IMR-90 (cell line): Measurements from ENCODE around the gene SCRG1. TPM values are rescaled to one million over a fixed set of nuclear protein-coding genes. Genes with fewer than 3 reads are reported as not detected.

Experiments used
- ATAC-seq: fragments of 200-7000 bp; cut with Tn5 transposase; 2 replicates; pipeline ENCODE4 v1.9.1; 2020; ENCODE audit warnings: low read depth, mild to moderate bottlenecking, moderate library complexity
- BruUV-seq: library from RNA; stranded (reverse); fragments of 400-500 nt; replicated peaks from 2 replicates; lab custom pipeline; 2021; lab: Mats Ljungman, UMichigan
- CTCF ChIA-PET: fragments of 300-600 bp; formaldehyde crosslinking; extraction: SDS; loops from one replicate; lab custom pipeline; 2021; ENCODE audit warnings: antibody characterized with exemption; lab: Yijun Ruan, JAX
- POLR2A ChIA-PET: fragments of 300-600 bp; sonication (Branson Sonifier 250); formaldehyde crosslinking; loops from one replicate; lab custom pipeline; 2022; ENCODE audit warnings: antibody characterized with exemption; ENCODE audit not compliant: unreplicated experiment; lab: Charles Lee
- DNase-seq: peaks from one replicate; pipeline ENCODE4 v3.0.0; 2013
- H2AFZ ChIP-seq: replicated peaks from 2 replicates; pipeline ENCODE3; 2013; ENCODE audit warnings: low read length, mild to moderate bottlenecking; ENCODE audit not compliant: poor library complexity
- H2AK5ac ChIP-seq: 2 replicates; pipeline ENCODE4 v1.6.1; 2013; ENCODE audit warnings: low read depth, low read length, inconsistent platforms
- H2AK9ac ChIP-seq: replicated peaks from 2 replicates; pipeline ENCODE3; 2013; ENCODE audit warnings: mild to moderate bottlenecking, low read depth, low read length, moderate library complexity; ENCODE audit not compliant: poor library complexity
- H2BK120ac ChIP-seq: 2 replicates; pipeline ENCODE4 v1.6.1; 2013; ENCODE audit warnings: low read depth, low read length, inconsistent platforms
- H2BK15ac ChIP-seq: 3 replicates; pipeline ENCODE4 v1.6.1; 2013; ENCODE audit warnings: low read depth, low read length, inconsistent platforms
- H2BK20ac ChIP-seq: 2 replicates; pipeline ENCODE4 v1.6.1; 2013; ENCODE audit warnings: low read depth, mild to moderate bottlenecking, inconsistent platforms, low read length, moderate library complexity
- H2BK5ac ChIP-seq: 2 replicates; pipeline ENCODE4 v1.6.1; 2013; ENCODE audit warnings: mild to moderate bottlenecking, low read depth, low read length, inconsistent platforms; ENCODE audit not compliant: poor library complexity, severe bottlenecking
- H3K14ac ChIP-seq: replicated peaks from 2 replicates; pipeline ENCODE4 v1.6.1; 2013; ENCODE audit warnings: low read depth, low read length, inconsistent platforms
- H3K18ac ChIP-seq: 2 replicates; pipeline ENCODE4 v1.6.1; 2013; ENCODE audit warnings: low read depth, low read length, control low read depth
- H3K23ac ChIP-seq: 2 replicates; pipeline ENCODE4 v1.6.1; 2013; ENCODE audit warnings: low read depth, low read length, inconsistent platforms
- H3K27ac ChIP-seq: 2 replicates; pipeline ENCODE4 v1.5.1; 2013; ENCODE audit warnings: mild to moderate bottlenecking, control low read depth, low read length; ENCODE audit not compliant: insufficient read depth
- H3K27me3 ChIP-seq: 2 replicates; pipeline ENCODE4 v1.6.1; 2013; ENCODE audit warnings: low read length; ENCODE audit not compliant: control insufficient read depth, insufficient read depth
- H3K36me3 ChIP-seq: 2 replicates; pipeline ENCODE4 v1.6.1; 2013; ENCODE audit warnings: low read length, mixed read lengths; ENCODE audit not compliant: control insufficient read depth, insufficient read depth
- H3K4ac ChIP-seq: 2 replicates; pipeline ENCODE4 v1.6.1; 2013; ENCODE audit warnings: low read depth, low read length, inconsistent platforms
- H3K4me1 ChIP-seq: 2 replicates; pipeline ENCODE4 v1.6.1; 2013; ENCODE audit warnings: low read length, mixed read lengths; ENCODE audit not compliant: control insufficient read depth, insufficient read depth
- H3K4me2 ChIP-seq: 2 replicates; pipeline ENCODE4 v1.6.1; 2013; ENCODE audit warnings: low read depth, mild to moderate bottlenecking, control low read depth, low read length, moderate library complexity
- H3K4me3 ChIP-seq: 2 replicates; pipeline ENCODE4 v1.5.1; 2013; ENCODE audit warnings: low read depth, mild to moderate bottlenecking, control low read depth, low read length, moderate library complexity; ENCODE audit not compliant: insufficient read depth
- H3K56ac ChIP-seq: 2 replicates; pipeline ENCODE4 v1.6.1; 2013; ENCODE audit warnings: low read length, inconsistent platforms; ENCODE audit not compliant: insufficient read depth; ENCODE audit errors: extremely low read depth
- H3K79me1 ChIP-seq, 2 experiments: 2 replicates each; pipeline ENCODE4 v1.6.1; 2013; ENCODE audit warnings: low read length in 2 of 2, inconsistent platforms in 1 of 2, low read depth in 1 of 2
- H3K9ac ChIP-seq: 2 replicates; pipeline ENCODE4 v1.6.1; 2013; ENCODE audit warnings: low read depth, low read length, control low read depth
- H3K9me1 ChIP-seq: 2 replicates; pipeline ENCODE4 v1.6.1; 2013; ENCODE audit warnings: low read length, inconsistent platforms; ENCODE audit not compliant: insufficient read depth
- H3K9me3 ChIP-seq: 2 replicates; pipeline ENCODE4 v1.6.1; 2013; ENCODE audit warnings: low read length; ENCODE audit not compliant: control insufficient read depth, insufficient read depth
- H4K20me1 ChIP-seq: 2 replicates; pipeline ENCODE4 v1.6.1; 2013; ENCODE audit warnings: low read length, inconsistent platforms; ENCODE audit not compliant: insufficient read depth
- H4K5ac ChIP-seq: 2 replicates; pipeline ENCODE4 v1.6.1; 2013; ENCODE audit warnings: mild to moderate bottlenecking, low read depth, low read length, control low read depth
- H4K8ac ChIP-seq, 2 experiments: 2 replicates each; pipeline ENCODE4 v1.6.1; 2013; ENCODE audit warnings: low read depth in 2 of 2, low read length in 2 of 2, control low read depth in 1 of 2, inconsistent platforms in 1 of 2
- H4K91ac ChIP-seq: 2 replicates; pipeline ENCODE4 v1.6.1; 2013; ENCODE audit warnings: low read depth, low read length, inconsistent platforms; ENCODE audit not compliant: insufficient read depth
- BHLHE40 ChIP-seq: fragments of 150-350 bp; IDR thresholded peaks from 2 replicates; pipeline ENCODE4 v1.6.1; 2016; ENCODE audit warnings: mild to moderate bottlenecking, low read depth, low read length
- CHD1 ChIP-seq: IDR thresholded peaks from 2 replicates; pipeline ENCODE4 v1.6.1; 2012; ENCODE audit warnings: low read depth, low read length, improper control_type of control experiment
- FOS ChIP-seq: fragments of 150-350 bp; IDR thresholded peaks from 2 replicates; pipeline ENCODE4 v1.6.1; 2016; ENCODE audit warnings: low read depth, low read length
- MAFK ChIP-seq: IDR thresholded peaks from 2 replicates; pipeline ENCODE4 v1.6.1; 2012; ENCODE audit warnings: low read depth, low read length, improper control_type of control experiment
- MAZ ChIP-seq: IDR thresholded peaks from 2 replicates; pipeline ENCODE4 v1.6.1; 2012; ENCODE audit warnings: low read depth, mild to moderate bottlenecking, low read length, improper control_type of control experiment, moderate library complexity, borderline replicate concordance
- MXI1 ChIP-seq: IDR thresholded peaks from 2 replicates; pipeline ENCODE4 v1.6.1; 2012; ENCODE audit warnings: low read depth, mild to moderate bottlenecking, low read length, moderate library complexity, borderline replicate concordance
- NFE2L2 ChIP-seq: fragments of 150-350 bp; IDR thresholded peaks from 2 replicates; pipeline ENCODE4 v1.6.1; 2016; ENCODE audit warnings: low read depth, mild to moderate bottlenecking, low read length
- RFX5 ChIP-seq: IDR thresholded peaks from 2 replicates; pipeline ENCODE4 v1.8.0; 2012; ENCODE audit warnings: low read depth, mild to moderate bottlenecking, low read length, moderate library complexity
- SMC3 ChIP-seq: fragments of 150-350 bp; IDR thresholded peaks from 2 replicates; pipeline ENCODE4 v1.6.1; 2016; ENCODE audit warnings: low read depth, mild to moderate bottlenecking, antibody characterized with exemption, low read length, moderate library complexity
- WGBS, 2 experiments: methylation state at CpG; one replicate each; pipeline versions ENCODE4 v1.1.5 to v1.1.7; 2013; ENCODE audit warnings: missing lambda C conversion rate in 2 of 2; ENCODE audit not compliant: insufficient read length in 1 of 2; ENCODE audit errors: extremely low coverage in 2 of 2; 5-methylcytosine and 5-hydroxymethylcytosine counted together
- dilution Hi-C: fragments of 300-500 bp; cut with HindIII; formaldehyde crosslinking; loops from one replicate; pipeline ENCODE4 v1.14.3; 2018; ENCODE audit warnings: low sequenced_read_pairs; ENCODE audit not compliant: unreplicated experiment
- in situ Hi-C: fragments of 300-500 bp; cut with MboI; formaldehyde crosslinking; loops from 3 replicates; pipeline ENCODE4 v1.14.3; 2019; ENCODE audit warnings: low sequenced_read_pairs, inconsistent platforms, mixed read lengths
- intact Hi-C: fragments of 100-400 bp; cut with micrococcal nuclease; formaldehyde crosslinking; loops from 2 replicates; pipeline ENCODE4 v1.10.0; 2022
- polyA plus RNA-seq, 3 experiments: library from polyadenylated mRNA; depleted of rRNA; stranded (reverse); fragments of >200 nt; gene quantifications; 2 replicates each; pipeline ENCODE4 v1.2.3, GENCODE V29; 2012; ENCODE audit warnings: low replicate concordance in 1 of 3
- total RNA-seq: library from RNA; depleted of rRNA; stranded (reverse); fragments of >200 nt; gene quantifications from 2 replicates; pipeline ENCODE4 v1.2.3, GENCODE V29; 2012
- TF ChIP-seq, protein P1 (sequence below): fragments of 150-350 bp; IDR thresholded peaks from 2 replicates; pipeline ENCODE4 v1.6.1; 2017; ENCODE audit warnings: mild to moderate bottlenecking, antibody characterized with exemption, low read length, low read depth
- TF ChIP-seq, protein P2 (sequence below): conservative IDR thresholded peaks from 2 replicates; pipeline ENCODE4 v1.5.1; 2012; ENCODE audit warnings: mild to moderate bottlenecking, low read depth, low read length, improper control_type of control experiment
- TF ChIP-seq, protein P3 (sequence below): fragments of 150-350 bp; IDR thresholded peaks from 2 replicates; pipeline ENCODE4 v1.6.1; 2016; ENCODE audit warnings: low read depth, mild to moderate bottlenecking, low read length, moderate library complexity, borderline replicate concordance

SCRG1 gene
- total and polyA plus RNA-seq, 2 of the 4 experiments (the other 2 are of a cell fraction) = under 0.01 to 0.22 TPM

DNA sequence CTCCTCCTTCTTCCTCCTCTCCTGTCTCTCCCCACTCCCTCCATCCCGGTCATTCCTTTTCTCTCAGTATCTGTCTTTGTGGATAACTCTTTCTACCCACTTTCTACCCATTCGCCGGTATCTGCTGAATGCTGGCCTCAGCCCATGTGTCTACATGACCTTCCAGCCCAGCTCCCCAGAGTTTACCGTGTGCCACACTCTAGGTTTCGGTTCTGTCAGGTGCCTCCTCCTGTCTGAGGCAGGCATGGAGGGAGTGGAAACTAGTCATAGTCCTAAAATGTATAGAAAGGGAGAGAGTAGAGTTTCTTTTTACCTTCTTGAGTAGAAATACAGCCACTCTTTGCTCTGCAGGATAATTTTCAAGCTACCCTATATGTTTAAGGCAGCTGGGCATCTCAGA lies 33.5 kb upstream of the SCRG1 start:
- H3K9me3 ChIP-seq = no peaks in the 10 kb centered on the region

More for the DNA sequence above, 33.5 kb upstream of the SCRG1 start:
- H3K4me1 ChIP-seq = peaks cover 3% of the 10 kb centered on the region; the same call in 1 of the 2 replicates
- H3K18ac ChIP-seq = no peak overlapping the region
- no peak overlapping the region for H2AFZ ChIP-seq
- H3K4me3 ChIP-seq = no peak overlapping the region
- WGBS, 2 experiments = no CpG with 5 or more reads among the region's 5 CpGs
- no peak overlapping the region for H2AK5ac ChIP-seq
- no peak overlapping the region for H2BK120ac ChIP-seq
- no TSS peak for BruUV-seq
- H2BK15ac ChIP-seq = no peak overlapping the region; the same call in 2 of the 3 replicates
- H4K20me1 ChIP-seq = no peaks in the 10 kb centered on the region
- no peak overlapping the region for H2BK5ac ChIP-seq
- DNase-seq (no peak), ATAC-seq (no peak)
- no peak overlapping the region for H3K27ac ChIP-seq
- H3K9ac ChIP-seq = no peak overlapping the region
- no peaks in the 10 kb centered on the region for H3K36me3 ChIP-seq
- TF ChIP-seq BHLHE40 (no peak), FOS (no peak), SMC3 (no peak), RFX5 (no peak), MAZ (no peak), MXI1 (no peak), MAFK (no peak), NFE2L2 (no peak), CHD1 (no peak)
- TF ChIP-seq, protein P1, sequence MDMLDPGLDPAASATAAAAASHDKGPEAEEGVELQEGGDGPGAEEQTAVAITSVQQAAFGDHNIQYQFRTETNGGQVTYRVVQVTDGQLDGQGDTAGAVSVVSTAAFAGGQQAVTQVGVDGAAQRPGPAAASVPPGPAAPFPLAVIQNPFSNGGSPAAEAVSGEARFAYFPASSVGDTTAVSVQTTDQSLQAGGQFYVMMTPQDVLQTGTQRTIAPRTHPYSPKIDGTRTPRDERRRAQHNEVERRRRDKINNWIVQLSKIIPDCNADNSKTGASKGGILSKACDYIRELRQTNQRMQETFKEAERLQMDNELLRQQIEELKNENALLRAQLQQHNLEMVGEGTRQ = no peak
- TF ChIP-seq, protein P2, sequence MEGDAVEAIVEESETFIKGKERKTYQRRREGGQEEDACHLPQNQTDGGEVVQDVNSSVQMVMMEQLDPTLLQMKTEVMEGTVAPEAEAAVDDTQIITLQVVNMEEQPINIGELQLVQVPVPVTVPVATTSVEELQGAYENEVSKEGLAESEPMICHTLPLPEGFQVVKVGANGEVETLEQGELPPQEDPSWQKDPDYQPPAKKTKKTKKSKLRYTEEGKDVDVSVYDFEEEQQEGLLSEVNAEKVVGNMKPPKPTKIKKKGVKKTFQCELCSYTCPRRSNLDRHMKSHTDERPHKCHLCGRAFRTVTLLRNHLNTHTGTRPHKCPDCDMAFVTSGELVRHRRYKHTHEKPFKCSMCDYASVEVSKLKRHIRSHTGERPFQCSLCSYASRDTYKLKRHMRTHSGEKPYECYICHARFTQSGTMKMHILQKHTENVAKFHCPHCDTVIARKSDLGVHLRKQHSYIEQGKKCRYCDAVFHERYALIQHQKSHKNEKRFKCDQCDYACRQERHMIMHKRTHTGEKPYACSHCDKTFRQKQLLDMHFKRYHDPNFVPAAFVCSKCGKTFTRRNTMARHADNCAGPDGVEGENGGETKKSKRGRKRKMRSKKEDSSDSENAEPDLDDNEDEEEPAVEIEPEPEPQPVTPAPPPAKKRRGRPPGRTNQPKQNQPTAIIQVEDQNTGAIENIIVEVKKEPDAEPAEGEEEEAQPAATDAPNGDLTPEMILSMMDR = no peak
- TF ChIP-seq, protein P3, sequence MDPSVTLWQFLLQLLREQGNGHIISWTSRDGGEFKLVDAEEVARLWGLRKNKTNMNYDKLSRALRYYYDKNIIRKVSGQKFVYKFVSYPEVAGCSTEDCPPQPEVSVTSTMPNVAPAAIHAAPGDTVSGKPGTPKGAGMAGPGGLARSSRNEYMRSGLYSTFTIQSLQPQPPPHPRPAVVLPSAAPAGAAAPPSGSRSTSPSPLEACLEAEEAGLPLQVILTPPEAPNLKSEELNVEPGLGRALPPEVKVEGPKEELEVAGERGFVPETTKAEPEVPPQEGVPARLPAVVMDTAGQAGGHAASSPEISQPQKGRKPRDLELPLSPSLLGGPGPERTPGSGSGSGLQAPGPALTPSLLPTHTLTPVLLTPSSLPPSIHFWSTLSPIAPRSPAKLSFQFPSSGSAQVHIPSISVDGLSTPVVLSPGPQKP = no peak
- H4K5ac ChIP-seq = no peak overlapping the region
- intact Hi-C loops (no loop called here), in situ Hi-C loops (no loop called here), dilution Hi-C loops (no loop called here)
- H3K9me1 ChIP-seq = no peaks in the 10 kb centered on the region
- H3K4me2 ChIP-seq = no peak overlapping the region
- no peak overlapping the region for H3K14ac ChIP-seq
- no peak overlapping the region for H4K8ac ChIP-seq
- H3K79me1 ChIP-seq = no peaks in the 10 kb centered on the region
- H3K23ac ChIP-seq = no peak overlapping the region
- H3K56ac ChIP-seq = no peak overlapping the region
- H4K91ac ChIP-seq = no peak overlapping the region
- H2BK20ac ChIP-seq = no peak overlapping the region
- H3K27me3 ChIP-seq = no peaks in the 10 kb centered on the region; the same call in 1 of the 2 replicates
- ChIA-PET CTCF (interaction anchor here (0.8 kb wide), 1 partner anchor 131 kb away, joined by 3 read pairs; no protein-coding TSS in a partner anchor), POLR2A (no interaction called here)
- no peak overlapping the region for H2AK9ac ChIP-seq
- no peak overlapping the region for H3K4ac ChIP-seq
